HepG2 (cell line): Measurements from ENCODE around the gene NCOA4. TPM values are rescaled to one million over a fixed set of nuclear protein-coding genes. Genes with fewer than 3 reads are reported as not detected.

Experiments
- AKNA ChIP-seq: sonication (generic); formaldehyde crosslinking; IDR thresholded peaks from 2 replicates; pipeline ENCODE4 v1.4.0; 2020; ENCODE audit warnings: missing genetic modification reagents, borderline replicate concordance
- ATF7-NPFF ChIP-seq: sonication (generic); formaldehyde crosslinking; IDR thresholded peaks from 2 replicates; pipeline ENCODE4 v1.8.1; 2023; ENCODE audit warnings: mild to moderate bottlenecking, low read depth, missing genetic modification reagents, moderate library complexity
- HOXA9 ChIP-seq: sonication (generic); formaldehyde crosslinking; IDR thresholded peaks from 2 replicates; pipeline ENCODE4 v1.8.1; 2022; ENCODE audit warnings: missing genetic modification reagents, mild to moderate bottlenecking, moderate library complexity, borderline replicate concordance
- KDM2A ChIP-seq: sonication (generic); formaldehyde crosslinking; IDR thresholded peaks from 2 replicates; pipeline ENCODE4 v1.4.0; 2020; ENCODE audit warnings: low read depth, missing genetic modification reagents, borderline replicate concordance
- MTF2 ChIP-seq: sonication (generic); formaldehyde crosslinking; IDR thresholded peaks from 2 replicates; pipeline ENCODE4 v1.5.0; 2020; ENCODE audit warnings: missing genetic modification reagents, borderline replicate concordance
- TARDBP ChIP-seq: sonication (generic); formaldehyde crosslinking; IDR thresholded peaks from 2 replicates; pipeline ENCODE4 v1.8.0; 2022; ENCODE audit warnings: mild to moderate bottlenecking, missing genetic modification reagents
- TCF7L2 ChIP-seq: IDR thresholded peaks from 2 replicates; pipeline ENCODE4 v1.6.1; 2011; ENCODE audit warnings: mild to moderate bottlenecking, low read depth, low read length, moderate library complexity
- U2AF2 ChIP-seq: fragments of 200-400 bp; formaldehyde crosslinking; IDR thresholded peaks from 2 replicates; pipeline ENCODE4 v1.6.1; 2017; ENCODE audit warnings: low read depth, mild to moderate bottlenecking, low read length
- ZNF260 ChIP-seq: sonication (generic); formaldehyde crosslinking; IDR thresholded peaks from 2 replicates; pipeline ENCODE4 v1.4.0; 2020; ENCODE audit warnings: missing genetic modification reagents, low read depth, mild to moderate bottlenecking, borderline replicate concordance
- polyA plus RNA-seq, 8 experiments: library from polyadenylated mRNA; depleted of rRNA in 3 of 8; stranded (reverse) in 7 of 8; unstranded in 1 of 8; fragments of >200 nt; fragmentation: Illumina TruSeq in 4 of 8; extraction: Trizol in 4 of 8; gene quantifications; 2 replicates each; pipeline versions ENCODE4 v1.2.1 to v1.2.3, GENCODE V29; 2011 to 2016; ENCODE audit warnings: low read depth in 4 of 8, missing spikeins in 1 of 8, mixed read lengths in 1 of 8; ENCODE audit not compliant: insufficient read depth in 1 of 8
- total RNA-seq, 5 experiments: library from RNA; depleted of rRNA; stranded (reverse); fragments of >200 nt; fragmentation: Illumina TruSeq; extraction: Trizol; gene quantifications; 2 replicates each; pipeline ENCODE4 v1.2.3, GENCODE V29; 2016; ENCODE audit warnings: low read depth in 1 of 5
- TF ChIP-seq, protein P1 (sequence below): sonication (generic); formaldehyde crosslinking; IDR thresholded peaks from 2 replicates; pipeline ENCODE4 v1.5.0; 2020; ENCODE audit warnings: mild to moderate bottlenecking, missing genetic modification reagents
- TF ChIP-seq, protein P2 (sequence below): sonication (generic); formaldehyde crosslinking; IDR thresholded peaks from 2 replicates; pipeline ENCODE4 v1.5.1; 2020; ENCODE audit warnings: missing genetic modification reagents, mild to moderate bottlenecking, borderline replicate concordance
- TF ChIP-seq, protein P3 (sequence below): sonication (generic); formaldehyde crosslinking; IDR thresholded peaks from 2 replicates; pipeline ENCODE4 v1.4.0; 2020; ENCODE audit warnings: missing genetic modification reagents

The NCOA4 gene
- total and polyA plus RNA-seq, 2 of the 13 experiments (the other 11 are each of a cell fraction or from before 2014, with no cell fraction given) = 306 to 400 TPM

GRCh38 chr10:46052057-46052790, 21.8 kb upstream of the NCOA4 start (continued):
- TF ChIP-seq AKNA (CRISPR knock-in tag) (no peak), TCF7L2 (peak; percentile 17; the same call in 1 of the 2 replicates), ZNF260 (no peak), HOXA9 (CRISPR knock-in tag) (no peak), KDM2A (CRISPR knock-in tag) (0 out of 2 replicates have a peak, but pooled peaks have one; percentile 31), ATF7-NPFF (CRISPR knock-in tag) (0 out of 2 replicates have a peak, but pooled peaks have one; percentile 30), TARDBP (CRISPR knock-in tag) (peak; percentile 97), U2AF2 (no peak), MTF2 (CRISPR knock-in tag) (no peak)
- TF ChIP-seq, protein P1, sequence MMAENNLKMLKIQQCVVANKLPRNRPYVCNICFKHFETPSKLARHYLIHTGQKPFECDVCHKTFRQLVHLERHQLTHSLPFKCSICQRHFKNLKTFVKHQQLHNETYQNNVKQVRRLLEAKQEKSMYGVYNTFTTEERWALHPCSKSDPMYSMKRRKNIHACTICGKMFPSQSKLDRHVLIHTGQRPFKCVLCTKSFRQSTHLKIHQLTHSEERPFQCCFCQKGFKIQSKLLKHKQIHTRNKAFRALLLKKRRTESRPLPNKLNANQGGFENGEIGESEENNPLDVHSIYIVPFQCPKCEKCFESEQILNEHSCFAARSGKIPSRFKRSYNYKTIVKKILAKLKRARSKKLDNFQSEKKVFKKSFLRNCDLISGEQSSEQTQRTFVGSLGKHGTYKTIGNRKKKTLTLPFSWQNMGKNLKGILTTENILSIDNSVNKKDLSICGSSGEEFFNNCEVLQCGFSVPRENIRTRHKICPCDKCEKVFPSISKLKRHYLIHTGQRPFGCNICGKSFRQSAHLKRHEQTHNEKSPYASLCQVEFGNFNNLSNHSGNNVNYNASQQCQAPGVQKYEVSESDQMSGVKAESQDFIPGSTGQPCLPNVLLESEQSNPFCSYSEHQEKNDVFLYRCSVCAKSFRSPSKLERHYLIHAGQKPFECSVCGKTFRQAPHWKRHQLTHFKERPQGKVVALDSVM = peak; percentile 59; the same call in 1 of the 2 replicates
- TF ChIP-seq, protein P2, sequence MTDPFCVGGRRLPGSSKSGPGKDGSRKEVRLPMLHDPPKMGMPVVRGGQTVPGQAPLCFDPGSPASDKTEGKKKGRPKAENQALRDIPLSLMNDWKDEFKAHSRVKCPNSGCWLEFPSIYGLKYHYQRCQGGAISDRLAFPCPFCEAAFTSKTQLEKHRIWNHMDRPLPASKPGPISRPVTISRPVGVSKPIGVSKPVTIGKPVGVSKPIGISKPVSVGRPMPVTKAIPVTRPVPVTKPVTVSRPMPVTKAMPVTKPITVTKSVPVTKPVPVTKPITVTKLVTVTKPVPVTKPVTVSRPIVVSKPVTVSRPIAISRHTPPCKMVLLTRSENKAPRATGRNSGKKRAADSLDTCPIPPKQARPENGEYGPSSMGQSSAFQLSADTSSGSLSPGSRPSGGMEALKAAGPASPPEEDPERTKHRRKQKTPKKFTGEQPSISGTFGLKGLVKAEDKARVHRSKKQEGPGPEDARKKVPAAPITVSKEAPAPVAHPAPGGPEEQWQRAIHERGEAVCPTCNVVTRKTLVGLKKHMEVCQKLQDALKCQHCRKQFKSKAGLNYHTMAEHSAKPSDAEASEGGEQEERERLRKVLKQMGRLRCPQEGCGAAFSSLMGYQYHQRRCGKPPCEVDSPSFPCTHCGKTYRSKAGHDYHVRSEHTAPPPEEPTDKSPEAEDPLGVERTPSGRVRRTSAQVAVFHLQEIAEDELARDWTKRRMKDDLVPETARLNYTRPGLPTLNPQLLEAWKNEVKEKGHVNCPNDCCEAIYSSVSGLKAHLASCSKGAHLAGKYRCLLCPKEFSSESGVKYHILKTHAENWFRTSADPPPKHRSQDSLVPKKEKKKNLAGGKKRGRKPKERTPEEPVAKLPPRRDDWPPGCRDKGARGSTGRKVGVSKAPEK (CRISPR knock-in tag) = no peak
- TF ChIP-seq, protein P3, sequence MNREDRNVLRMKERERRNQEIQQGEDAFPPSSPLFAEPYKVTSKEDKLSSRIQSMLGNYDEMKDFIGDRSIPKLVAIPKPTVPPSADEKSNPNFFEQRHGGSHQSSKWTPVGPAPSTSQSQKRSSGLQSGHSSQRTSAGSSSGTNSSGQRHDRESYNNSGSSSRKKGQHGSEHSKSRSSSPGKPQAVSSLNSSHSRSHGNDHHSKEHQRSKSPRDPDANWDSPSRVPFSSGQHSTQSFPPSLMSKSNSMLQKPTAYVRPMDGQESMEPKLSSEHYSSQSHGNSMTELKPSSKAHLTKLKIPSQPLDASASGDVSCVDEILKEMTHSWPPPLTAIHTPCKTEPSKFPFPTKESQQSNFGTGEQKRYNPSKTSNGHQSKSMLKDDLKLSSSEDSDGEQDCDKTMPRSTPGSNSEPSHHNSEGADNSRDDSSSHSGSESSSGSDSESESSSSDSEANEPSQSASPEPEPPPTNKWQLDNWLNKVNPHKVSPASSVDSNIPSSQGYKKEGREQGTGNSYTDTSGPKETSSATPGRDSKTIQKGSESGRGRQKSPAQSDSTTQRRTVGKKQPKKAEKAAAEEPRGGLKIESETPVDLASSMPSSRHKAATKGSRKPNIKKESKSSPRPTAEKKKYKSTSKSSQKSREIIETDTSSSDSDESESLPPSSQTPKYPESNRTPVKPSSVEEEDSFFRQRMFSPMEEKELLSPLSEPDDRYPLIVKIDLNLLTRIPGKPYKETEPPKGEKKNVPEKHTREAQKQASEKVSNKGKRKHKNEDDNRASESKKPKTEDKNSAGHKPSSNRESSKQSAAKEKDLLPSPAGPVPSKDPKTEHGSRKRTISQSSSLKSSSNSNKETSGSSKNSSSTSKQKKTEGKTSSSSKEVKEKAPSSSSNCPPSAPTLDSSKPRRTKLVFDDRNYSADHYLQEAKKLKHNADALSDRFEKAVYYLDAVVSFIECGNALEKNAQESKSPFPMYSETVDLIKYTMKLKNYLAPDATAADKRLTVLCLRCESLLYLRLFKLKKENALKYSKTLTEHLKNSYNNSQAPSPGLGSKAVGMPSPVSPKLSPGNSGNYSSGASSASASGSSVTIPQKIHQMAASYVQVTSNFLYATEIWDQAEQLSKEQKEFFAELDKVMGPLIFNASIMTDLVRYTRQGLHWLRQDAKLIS (CRISPR knock-in tag) = no peak
